ENCODE measurements around the gene KCNQ1.

DNA sequence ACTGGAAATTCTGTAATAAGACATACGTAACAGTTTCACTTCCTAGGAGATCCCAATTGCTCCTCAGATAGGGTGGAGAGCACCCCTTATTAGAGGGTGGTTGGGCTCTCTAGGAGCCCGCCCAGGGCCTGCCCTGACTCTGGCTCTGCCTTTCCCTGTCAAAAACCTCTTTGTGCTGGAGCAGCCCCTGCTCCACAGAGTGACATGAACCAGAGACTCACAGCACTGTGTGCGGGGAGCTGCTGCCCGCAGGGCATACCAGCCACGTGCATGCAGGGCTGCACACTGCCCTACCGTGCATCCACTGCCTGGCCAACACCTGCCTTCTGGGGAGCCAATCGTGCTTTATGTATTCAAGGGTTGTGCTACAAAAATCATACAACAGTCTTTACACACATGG lies 230.7 kb downstream of the KCNQ1 start:
- TF ChIP-seq, protein P1, sequence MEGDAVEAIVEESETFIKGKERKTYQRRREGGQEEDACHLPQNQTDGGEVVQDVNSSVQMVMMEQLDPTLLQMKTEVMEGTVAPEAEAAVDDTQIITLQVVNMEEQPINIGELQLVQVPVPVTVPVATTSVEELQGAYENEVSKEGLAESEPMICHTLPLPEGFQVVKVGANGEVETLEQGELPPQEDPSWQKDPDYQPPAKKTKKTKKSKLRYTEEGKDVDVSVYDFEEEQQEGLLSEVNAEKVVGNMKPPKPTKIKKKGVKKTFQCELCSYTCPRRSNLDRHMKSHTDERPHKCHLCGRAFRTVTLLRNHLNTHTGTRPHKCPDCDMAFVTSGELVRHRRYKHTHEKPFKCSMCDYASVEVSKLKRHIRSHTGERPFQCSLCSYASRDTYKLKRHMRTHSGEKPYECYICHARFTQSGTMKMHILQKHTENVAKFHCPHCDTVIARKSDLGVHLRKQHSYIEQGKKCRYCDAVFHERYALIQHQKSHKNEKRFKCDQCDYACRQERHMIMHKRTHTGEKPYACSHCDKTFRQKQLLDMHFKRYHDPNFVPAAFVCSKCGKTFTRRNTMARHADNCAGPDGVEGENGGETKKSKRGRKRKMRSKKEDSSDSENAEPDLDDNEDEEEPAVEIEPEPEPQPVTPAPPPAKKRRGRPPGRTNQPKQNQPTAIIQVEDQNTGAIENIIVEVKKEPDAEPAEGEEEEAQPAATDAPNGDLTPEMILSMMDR (IDR thresholded peaks at IDR 0.05): no peak
- TF ChIP-seq POLR2A (IDR thresholded peaks at IDR 0.05): no peak

Data from sigmoid colon (tissue), 3 donors.